Upper lobe of left lung (tissue), 4 donors: ENCODE measurements around the gene POC1B.

Source experiments
- EP300 ChIP-seq, 4 donors: sonication (generic); formaldehyde crosslinking; IDR thresholded peaks; one replicate each; pipeline ENCODE4 v1.5.1; 2017; ENCODE audit warnings: antibody characterized with exemption in 4 of 4, control low read depth in 2 of 4
- POLR2A ChIP-seq, 4 donors: fragments of 450-650 bp; IDR thresholded peaks; one replicate each; pipeline ENCODE4 v1.5.1; 2016 to 2017; ENCODE audit warnings: antibody characterized with exemption in 4 of 4, mild to moderate bottlenecking in 2 of 4
- POLR2AphosphoS5 ChIP-seq, 2 donors: sonication (generic); formaldehyde crosslinking; IDR thresholded peaks; one replicate each; pipeline ENCODE4 v1.5.1; 2017; ENCODE audit warnings: antibody characterized with exemption in 2 of 2
- TF ChIP-seq, protein P1 (sequence below), 6 experiments: fragments of 450-650 bp in 4 of 6; fragments of 200-600 bp in 2 of 6; sonication (generic) in 2 of 6; IDR thresholded peaks; one replicate each; pipeline ENCODE4 v1.5.1; 2016 to 2019; ENCODE audit warnings: antibody characterized with exemption in 6 of 6

DNA sequence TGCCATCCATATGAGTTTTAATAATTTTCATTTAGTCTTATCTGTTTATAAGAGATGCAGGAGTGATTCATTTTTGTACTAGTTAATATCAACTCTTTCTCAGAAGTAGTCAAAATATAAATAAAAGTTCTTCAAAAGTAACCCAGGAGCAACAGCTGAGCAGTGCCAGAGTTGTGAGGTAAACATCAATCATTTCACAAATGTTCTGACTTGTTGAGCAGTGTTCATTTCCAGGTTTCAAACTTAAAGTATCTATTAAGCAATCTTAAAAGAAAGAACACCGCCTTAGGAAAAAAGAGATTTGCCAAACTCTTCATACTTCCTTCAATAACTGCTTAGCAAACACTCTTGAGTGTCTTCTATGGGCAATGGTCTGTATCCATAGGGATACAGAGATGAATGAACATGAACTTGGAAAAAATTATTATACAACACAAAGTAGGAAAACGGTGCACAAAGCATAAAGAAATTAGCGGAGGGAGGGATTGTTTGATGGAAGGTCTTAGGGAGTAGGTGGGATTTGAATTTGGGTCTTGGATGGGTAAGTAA lies 41.9 kb upstream of the POC1B start:
- TF ChIP-seq, protein P1, sequence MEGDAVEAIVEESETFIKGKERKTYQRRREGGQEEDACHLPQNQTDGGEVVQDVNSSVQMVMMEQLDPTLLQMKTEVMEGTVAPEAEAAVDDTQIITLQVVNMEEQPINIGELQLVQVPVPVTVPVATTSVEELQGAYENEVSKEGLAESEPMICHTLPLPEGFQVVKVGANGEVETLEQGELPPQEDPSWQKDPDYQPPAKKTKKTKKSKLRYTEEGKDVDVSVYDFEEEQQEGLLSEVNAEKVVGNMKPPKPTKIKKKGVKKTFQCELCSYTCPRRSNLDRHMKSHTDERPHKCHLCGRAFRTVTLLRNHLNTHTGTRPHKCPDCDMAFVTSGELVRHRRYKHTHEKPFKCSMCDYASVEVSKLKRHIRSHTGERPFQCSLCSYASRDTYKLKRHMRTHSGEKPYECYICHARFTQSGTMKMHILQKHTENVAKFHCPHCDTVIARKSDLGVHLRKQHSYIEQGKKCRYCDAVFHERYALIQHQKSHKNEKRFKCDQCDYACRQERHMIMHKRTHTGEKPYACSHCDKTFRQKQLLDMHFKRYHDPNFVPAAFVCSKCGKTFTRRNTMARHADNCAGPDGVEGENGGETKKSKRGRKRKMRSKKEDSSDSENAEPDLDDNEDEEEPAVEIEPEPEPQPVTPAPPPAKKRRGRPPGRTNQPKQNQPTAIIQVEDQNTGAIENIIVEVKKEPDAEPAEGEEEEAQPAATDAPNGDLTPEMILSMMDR (IDR thresholded peaks at IDR 0.05) = no peak
- TF ChIP-seq POLR2A (IDR thresholded peaks at IDR 0.05) (no peak), POLR2AphosphoS5 (IDR thresholded peaks at IDR 0.05) (no peak), EP300 (IDR thresholded peaks at IDR 0.05) (no peak)
